ENCODE results near the gene SLC44A4.

SLC44A4 gene

DNA sequence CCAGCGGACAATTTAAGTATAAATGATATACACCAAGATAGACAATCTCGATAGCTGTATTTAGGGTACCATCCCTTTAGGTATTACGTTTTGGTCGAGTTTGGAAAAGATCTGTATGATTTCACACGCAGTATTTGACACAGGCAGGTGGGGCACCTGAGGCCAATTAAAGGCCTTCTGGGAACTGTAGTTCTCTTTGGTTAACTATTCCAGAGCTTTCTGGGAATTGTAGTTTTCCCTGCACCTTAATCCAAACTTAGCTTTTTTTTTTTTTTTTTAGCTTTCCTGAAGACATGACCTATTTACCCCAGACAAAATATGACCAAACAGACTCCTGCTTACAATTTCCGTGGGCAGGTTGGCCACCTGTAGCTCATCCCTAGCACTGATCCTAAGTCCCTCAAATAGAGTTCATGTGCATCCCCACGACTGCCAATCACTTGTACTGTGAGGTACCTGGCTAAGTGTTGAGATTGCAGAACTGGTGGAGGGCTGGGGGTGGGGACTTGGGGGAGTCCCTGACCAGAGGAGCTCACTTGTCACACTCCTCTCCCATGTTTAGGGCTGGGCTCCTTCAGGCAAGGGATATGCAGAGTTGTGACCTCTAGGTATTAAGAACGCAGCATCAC is 19.7 kb upstream of the SLC44A4 start:
- POLR2A ChIA-PET, result interaction anchor here (0.7 to 2.7 kb wide), 13 partner anchors 31 to 238 kb away, joined by 3 to 13 read pairs (median 5); partner anchors contain the start of genes C6orf47, DXO, HSPA1A and HSPA1B
- peak; percentile 42 for DNase-seq (ENCODE audit: extremely low spot score)
- CTCF ChIA-PET, result interaction anchor here (0.6 to 1.5 kb wide), 5 partner anchors 9 to 92 kb away, joined by 3 to 4 read pairs (median 3); partner anchors contain the start of gene LSM2
- TF ChIP-seq HDGF (IDR thresholded peaks at IDR 0.05; ENCODE audit: borderline replicate concordance) (no peak), ARNT (IDR thresholded peaks at IDR 0.05) (no peak), NFRKB (IDR thresholded peaks at IDR 0.05) (no peak), SUZ12 (IDR thresholded peaks at IDR 0.05) (no peak), TARDBP (IDR thresholded peaks at IDR 0.05) (no peak), L3MBTL2 (conservative IDR thresholded peaks at IDR 0.05) (no peak), FOXK2 (IDR thresholded peaks at IDR 0.05) (no peak), SP1 (IDR thresholded peaks at IDR 0.05) (no peak), FOXM1 (IDR thresholded peaks at IDR 0.05; ENCODE audit: borderline replicate concordance) (no peak), ELF4 (IDR thresholded peaks at IDR 0.05) (peak; percentile 40), ZNF384 (IDR thresholded peaks at IDR 0.05) (peak; percentile 91)
- TF ChIP-seq, protein P1, sequence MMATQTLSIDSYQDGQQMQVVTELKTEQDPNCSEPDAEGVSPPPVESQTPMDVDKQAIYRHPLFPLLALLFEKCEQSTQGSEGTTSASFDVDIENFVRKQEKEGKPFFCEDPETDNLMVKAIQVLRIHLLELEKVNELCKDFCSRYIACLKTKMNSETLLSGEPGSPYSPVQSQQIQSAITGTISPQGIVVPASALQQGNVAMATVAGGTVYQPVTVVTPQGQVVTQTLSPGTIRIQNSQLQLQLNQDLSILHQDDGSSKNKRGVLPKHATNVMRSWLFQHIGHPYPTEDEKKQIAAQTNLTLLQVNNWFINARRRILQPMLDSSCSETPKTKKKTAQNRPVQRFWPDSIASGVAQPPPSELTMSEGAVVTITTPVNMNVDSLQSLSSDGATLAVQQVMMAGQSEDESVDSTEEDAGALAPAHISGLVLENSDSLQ (IDR thresholded peaks at IDR 0.05), result peak; percentile 59

DNA sequence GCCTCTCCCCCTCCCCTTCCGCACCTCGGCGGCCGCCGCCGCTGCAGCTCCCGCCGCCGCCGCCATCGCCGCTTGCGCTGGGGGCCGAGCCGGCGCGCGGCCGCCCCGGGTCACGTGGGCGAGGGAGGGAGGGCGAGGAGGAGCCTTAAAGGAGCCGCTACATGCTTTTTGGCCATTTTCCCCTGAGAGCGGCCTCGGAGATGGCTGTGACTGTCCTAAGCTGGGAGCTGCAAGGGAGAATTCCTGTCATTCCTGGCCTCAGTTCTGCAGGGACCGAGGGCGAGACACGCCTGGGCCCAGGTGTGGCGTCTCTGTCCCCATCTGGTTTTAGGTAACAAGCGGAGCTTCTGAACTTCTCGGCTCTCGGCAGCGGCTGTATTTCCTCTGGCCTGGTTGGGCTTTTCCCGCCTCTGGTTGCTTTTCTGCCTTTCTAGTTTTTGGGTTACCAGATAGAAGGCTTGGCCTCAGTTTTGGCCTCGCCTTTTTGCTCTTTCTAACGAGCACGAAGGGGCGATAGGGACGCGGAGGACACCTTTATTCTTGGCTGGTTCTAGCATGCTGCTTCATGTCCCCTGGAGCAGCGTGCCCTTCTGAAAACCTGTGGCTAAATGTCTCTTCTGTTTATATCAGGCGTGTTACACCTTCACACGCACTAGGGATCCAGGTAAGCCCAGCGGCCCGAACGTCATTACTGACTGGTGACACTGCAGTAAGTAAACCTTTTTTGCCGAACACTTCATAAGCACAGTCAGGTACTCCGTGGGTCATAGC is 19.0 kb upstream of the SLC44A4 start, which contains the start of gene EHMT2:
EHMT2 (minus strand) TSS at position 87 of the 771 bp plus-strand sequence; CDS start at position 66, 21 bp downstream.
- no peak for TF ChIP-seq TARDBP (IDR thresholded peaks at IDR 0.05)
- TF ChIP-seq SP1 (IDR thresholded peaks at IDR 0.05), result no peak
- TF ChIP-seq FOXA1 (IDR thresholded peaks at IDR 0.05), result no peak
- no peak for TF ChIP-seq SUZ12 (IDR thresholded peaks at IDR 0.05)
- peak; percentile 84; the same call in 1 of the 2 replicates for TF ChIP-seq FOXM1 (IDR thresholded peaks at IDR 0.05; ENCODE audit: borderline replicate concordance)
- no peak for TF ChIP-seq ARNT (IDR thresholded peaks at IDR 0.05)
- peak; percentile 59 for TF ChIP-seq L3MBTL2 (conservative IDR thresholded peaks at IDR 0.05)
- TF ChIP-seq LEF1 (IDR thresholded peaks at IDR 0.05; ENCODE audit: borderline replicate concordance), result no peak; the same call in 1 of the 2 replicates
- no peak for TF ChIP-seq FOXK2 (IDR thresholded peaks at IDR 0.05)
- ChIA-PET CTCF (interaction anchor here (0.6 to 1.5 kb wide), 5 partner anchors 9 to 91 kb away, joined by 3 to 4 read pairs (median 3); partner anchors contain the start of gene LSM2), POLR2A (interaction anchor here (0.9 to 2.7 kb wide), 16 partner anchors 10 to 356 kb away, joined by 3 to 13 read pairs (median 6); partner anchors contain the start of genes C6orf47, DDX39B, DXO and HSPA1A)
- peak; percentile 87 for DNase-seq (ENCODE audit: extremely low spot score)

DNA sequence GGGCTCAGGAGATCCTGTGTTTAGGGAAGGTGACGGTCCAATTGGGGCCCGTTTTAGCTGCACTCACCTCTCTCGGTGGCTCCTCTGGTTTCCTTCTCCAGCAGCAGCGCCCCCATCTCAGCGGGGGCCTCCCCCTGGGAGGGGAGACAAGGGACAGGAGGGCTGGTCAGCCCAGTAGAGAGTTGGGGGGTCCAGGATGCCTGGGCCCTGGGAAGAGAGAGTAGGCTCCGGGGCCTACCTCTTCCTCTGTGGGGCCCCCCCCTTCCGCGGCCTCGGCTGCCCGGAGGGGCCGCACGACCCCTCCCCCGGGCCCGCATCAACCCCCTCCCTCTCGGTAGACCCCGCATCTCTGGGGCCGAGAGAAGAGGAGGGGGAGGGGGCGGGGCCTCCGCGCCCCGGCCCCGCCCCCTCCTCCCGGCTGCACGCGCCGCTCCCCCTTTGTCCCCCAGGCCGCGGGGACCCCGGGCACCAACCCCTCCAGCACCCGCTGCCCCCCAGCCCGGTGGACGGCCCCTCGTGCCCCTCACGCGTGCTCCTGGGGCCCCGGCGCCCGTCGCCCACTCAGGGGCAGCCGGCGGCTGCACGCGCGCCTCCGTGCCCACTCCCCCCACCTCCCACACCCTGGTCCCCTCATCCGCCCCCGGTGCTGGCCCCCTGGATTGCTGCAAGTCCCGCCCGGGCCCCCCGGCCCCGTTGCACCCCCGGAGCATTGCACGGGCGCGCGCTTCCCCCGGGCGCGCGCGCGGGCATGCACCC is 18.2 kb upstream of the SLC44A4 start:
- ChIA-PET POLR2A (interaction anchor here (0.9 to 2.7 kb wide), 10 partner anchors 10 to 355 kb away, joined by 3 to 13 read pairs (median 6); partner anchors contain the start of genes DDX39B, DXO, HSPA1A and HSPA1L), CTCF (interaction anchor here (1.5 kb wide), 1 partner anchor 90 kb away, joined by 3 read pairs; the partner anchor contains the start of gene LSM2)
- no peak for DNase-seq (ENCODE audit: extremely low spot score)
- TF ChIP-seq NFRKB (IDR thresholded peaks at IDR 0.05) (no peak), TARDBP (IDR thresholded peaks at IDR 0.05) (no peak), CTBP1 (IDR thresholded peaks at IDR 0.05; ENCODE audit: borderline replicate concordance) (no peak), SP1 (IDR thresholded peaks at IDR 0.05) (no peak), LEF1 (IDR thresholded peaks at IDR 0.05; ENCODE audit: borderline replicate concordance) (no peak), L3MBTL2 (conservative IDR thresholded peaks at IDR 0.05) (no peak), SUZ12 (IDR thresholded peaks at IDR 0.05) (no peak), FOXK2 (IDR thresholded peaks at IDR 0.05) (no peak), FOXM1 (IDR thresholded peaks at IDR 0.05; ENCODE audit: borderline replicate concordance) (no peak), BHLHE40 (IDR thresholded peaks at IDR 0.05; ENCODE audit: borderline replicate concordance) (no peak), HDGF (IDR thresholded peaks at IDR 0.05; ENCODE audit: borderline replicate concordance) (no peak), ARNT (IDR thresholded peaks at IDR 0.05) (no peak), ELF4 (IDR thresholded peaks at IDR 0.05) (no peak), ZNF384 (IDR thresholded peaks at IDR 0.05) (no peak), FOXA1 (IDR thresholded peaks at IDR 0.05) (no peak)
- TF ChIP-seq, protein P1 (IDR thresholded peaks at IDR 0.05), result no peak

DNA sequence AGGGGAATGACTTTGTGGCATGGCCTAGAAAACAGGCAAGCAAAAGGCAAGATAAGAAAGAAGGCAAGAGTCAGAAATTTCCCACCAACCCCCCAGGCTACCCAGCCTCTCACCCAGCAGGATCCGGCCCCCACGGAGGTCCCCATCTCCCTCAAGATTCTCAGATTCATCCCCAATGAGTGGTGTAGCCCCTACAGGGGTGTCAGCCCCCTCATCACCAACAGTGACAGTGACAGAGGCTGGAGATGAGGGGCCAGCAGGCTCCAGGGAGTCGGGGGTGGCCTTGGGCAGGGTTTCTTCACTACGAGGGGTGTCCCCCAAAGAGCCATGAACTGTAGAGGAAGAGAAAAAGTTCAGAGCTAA is 17.7 kb upstream of the SLC44A4 start:
- ChIA-PET POLR2A (interaction anchor here (0.9 to 2.7 kb wide), 6 partner anchors 11 to 354 kb away, joined by 3 to 13 read pairs (median 6); partner anchors contain the start of genes DDX39B, HSPA1B, LSM2 and NEU1), CTCF (no interaction called here)
- no peak for DNase-seq (ENCODE audit: extremely low spot score)
- TF ChIP-seq CTBP1 (IDR thresholded peaks at IDR 0.05; ENCODE audit: borderline replicate concordance) (no peak), ARNT (IDR thresholded peaks at IDR 0.05) (no peak), TARDBP (IDR thresholded peaks at IDR 0.05) (no peak), BHLHE40 (IDR thresholded peaks at IDR 0.05; ENCODE audit: borderline replicate concordance) (no peak), FOXK2 (IDR thresholded peaks at IDR 0.05) (no peak), L3MBTL2 (conservative IDR thresholded peaks at IDR 0.05) (no peak), SUZ12 (IDR thresholded peaks at IDR 0.05) (no peak), NFRKB (IDR thresholded peaks at IDR 0.05) (no peak), FOXA1 (IDR thresholded peaks at IDR 0.05) (no peak), FOXM1 (IDR thresholded peaks at IDR 0.05; ENCODE audit: borderline replicate concordance) (no peak), ELF4 (IDR thresholded peaks at IDR 0.05) (no peak), HDGF (IDR thresholded peaks at IDR 0.05; ENCODE audit: borderline replicate concordance) (no peak), ZNF384 (IDR thresholded peaks at IDR 0.05) (no peak), SP1 (IDR thresholded peaks at IDR 0.05) (no peak), LEF1 (IDR thresholded peaks at IDR 0.05; ENCODE audit: borderline replicate concordance) (no peak)
- TF ChIP-seq, protein P1 (IDR thresholded peaks at IDR 0.05), result no peak

Data from HEK293T (cell line).